Nephron progenitor cell (in vitro differentiated cells): ENCODE data around the gene HTR3C.
"Not testable (repeated sequence)": the region's sequence is repeated elsewhere in the genome, so short reads cannot be mapped to it uniquely, and the experiment has no call there.

Experiments used
- DNase-seq: peaks from one replicate; pipeline ENCODE4 v3.0.0; 2021
- H3K27ac Mint-ChIP-seq: 2 replicates; pipeline ENCODE4 v1.8.0; 2021; ENCODE audit warnings: mild to moderate bottlenecking, moderate library complexity, mixed read lengths
- H3K27me3 Mint-ChIP-seq: 2 replicates; pipeline ENCODE4 v1.8.0; 2021; ENCODE audit warnings: mild to moderate bottlenecking, low read depth, mixed read lengths; ENCODE audit not compliant: poor library complexity
- H3K36me3 Mint-ChIP-seq: 2 replicates; pipeline ENCODE4 v1.8.0; 2021; ENCODE audit warnings: low read depth, mixed read lengths
- H3K4me1 Mint-ChIP-seq: 2 replicates; pipeline ENCODE4 v1.8.0; 2021; ENCODE audit warnings: mixed read lengths
- H3K4me3 Mint-ChIP-seq: 2 replicates; pipeline ENCODE4 v1.8.0; 2021; ENCODE audit warnings: mild to moderate bottlenecking, moderate library complexity, mixed read lengths
- H3K9me3 Mint-ChIP-seq: 2 replicates; pipeline ENCODE4 v1.8.0; 2021; ENCODE audit warnings: mild to moderate bottlenecking, moderate library complexity, mixed read lengths
- CTCF ChIP-seq: fragments of 200-600 bp; sonication (generic); IDR thresholded peaks from 2 replicates; pipeline ENCODE4 v1.5.0; 2021; ENCODE audit warnings: antibody characterized with exemption

The HTR3C gene

GRCh38 chr3:184030536-184030935, 22.3 kb upstream of the HTR3C start:
- Mint-ChIP-seq H3K9me3 (no peaks in the 10 kb centered on the region), H3K27ac (no peak overlapping the region), H3K4me1 (no peaks in the 10 kb centered on the region), H3K36me3 (no peaks in the 10 kb centered on the region), H3K27me3 (peaks cover 25% of the 10 kb centered on the region), H3K4me3 (no peak overlapping the region)
- no peak for TF ChIP-seq CTCF
- DNase-seq = no peak

- no peaks in the 10 kb centered on the region for H3K4me1 Mint-ChIP-seq
- no peak within 1 kb of the TSS for H3K4me3 Mint-ChIP-seq
- no peaks in the 10 kb centered on the region for H3K9me3 Mint-ChIP-seq
- peaks cover 27% of the 10 kb centered on the region for H3K27me3 Mint-ChIP-seq
- no peak for DNase-seq
- peak within 1 kb of the TSS; percentile 31 for H3K27ac Mint-ChIP-seq
- no peaks in the 10 kb centered on the region for H3K36me3 Mint-ChIP-seq
- no peak for TF ChIP-seq CTCF
Observed at GRCh38 chr3:184031187-184031792, 21.6 kb upstream of the HTR3C start, which contains the start of gene HTR3D. Gene HTR3D, plus strand, starts transcription at chr3:184031742. Its CDS starts 0 bp downstream, at chr3:184031742.

GRCh38 chr3:184037816-184038215, 15.0 kb upstream of the HTR3C start:
- H3K9me3 Mint-ChIP-seq = no peaks in the 10 kb centered on the region
- no peak for TF ChIP-seq CTCF
- peak overlapping the region; percentile 83 for H3K27ac Mint-ChIP-seq

GRCh38 chr3:184038307-184038706, 14.5 kb upstream of the HTR3C start:
- H3K4me1 Mint-ChIP-seq, H3K36me3 Mint-ChIP-seq, H3K4me3 Mint-ChIP-seq, DNase-seq, H3K9me3 Mint-ChIP-seq: not testable (repeated sequence)
- Mint-ChIP-seq H3K27me3 (peaks cover 35% of the 10 kb centered on the region), H3K27ac (peak overlapping the region; percentile 83)

More at GRCh38 chr3:184037816-184038215, 15.0 kb upstream of the HTR3C start:
- no peak for DNase-seq
- H3K4me3 Mint-ChIP-seq = no peak overlapping the region
- no peaks in the 10 kb centered on the region for H3K36me3 Mint-ChIP-seq
- peaks cover 40% of the 10 kb centered on the region for H3K27me3 Mint-ChIP-seq
- H3K4me1 Mint-ChIP-seq = no peaks in the 10 kb centered on the region

GRCh38 chr3:184039414-184039813, 13.4 kb upstream of the HTR3C start:
- no peak for DNase-seq
- H3K27me3 Mint-ChIP-seq = peaks cover 35% of the 10 kb centered on the region
- TF ChIP-seq CTCF = no peak
- H3K4me3 Mint-ChIP-seq = no peak overlapping the region
- H3K27ac Mint-ChIP-seq = no peak overlapping the region
- no peaks in the 10 kb centered on the region for H3K4me1 Mint-ChIP-seq
- H3K9me3 Mint-ChIP-seq = no peaks in the 10 kb centered on the region
- no peaks in the 10 kb centered on the region for H3K36me3 Mint-ChIP-seq

GRCh38 chr3:184040010-184040409, 12.8 kb upstream of the HTR3C start:
- no peak for TF ChIP-seq CTCF
- Mint-ChIP-seq H3K27ac (peak overlapping the region; percentile 25), H3K4me1 (no peaks in the 10 kb centered on the region), H3K4me3 (no peak overlapping the region), H3K27me3 (peaks cover 35% of the 10 kb centered on the region), H3K36me3 (no peaks in the 10 kb centered on the region), H3K9me3 (no peaks in the 10 kb centered on the region)
- no peak for DNase-seq
